GM11168 (cell line): Measurements from ENCODE around the gene HSPG2.

Experiments
- in situ Hi-C: fragments of 300-500 bp; cut with MboI; formaldehyde crosslinking; loops from one replicate; pipeline ENCODE4 v1.12.0; 2022; ENCODE audit warnings: low sequenced_read_pairs; ENCODE audit not compliant: unreplicated experiment

The HSPG2 gene

GRCh38 chr1:21852282-21853130 lies 84.6 kb downstream of the HSPG2 start:
- in situ Hi-C loops: no loop called here

- in situ Hi-C loops: no loop called here
These were observed 85.5 kb downstream of the HSPG2 start for GRCh38 chr1:21851430-21852250.

DNA sequence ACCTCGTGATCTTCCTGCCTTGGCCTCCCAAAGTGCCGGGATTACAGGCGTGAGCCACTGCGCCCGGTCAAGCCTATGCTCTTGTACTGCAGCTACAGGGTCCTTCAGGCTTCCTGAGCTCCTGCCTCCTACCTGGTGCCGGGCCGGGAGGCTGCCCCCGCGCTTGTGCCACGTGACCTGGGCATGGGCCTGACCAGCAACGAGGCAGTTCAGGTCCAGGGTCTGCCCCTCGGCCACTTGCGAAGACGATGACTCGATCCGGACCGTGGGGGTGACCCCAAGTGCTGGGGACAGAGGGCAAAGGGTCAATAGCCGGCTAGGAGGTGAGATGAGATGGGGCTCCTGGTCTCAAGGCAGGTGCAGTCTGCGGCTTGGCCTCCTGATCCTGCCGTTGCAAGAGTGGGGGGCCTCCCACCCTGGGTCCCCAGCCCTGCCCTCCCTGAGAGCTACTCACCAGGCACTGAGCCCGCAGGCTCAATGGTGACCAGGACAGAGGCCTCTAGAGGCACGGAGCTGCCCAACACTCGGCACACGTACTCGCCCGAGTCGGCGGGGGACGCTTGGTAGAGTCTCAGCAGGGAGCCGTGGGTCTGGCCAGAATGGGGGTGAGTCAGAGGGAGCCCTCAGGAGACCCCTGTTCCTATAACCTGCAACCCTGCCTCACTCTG lies 87.1 kb downstream of the HSPG2 start:
- in situ Hi-C loops: no loop called here

DNA sequence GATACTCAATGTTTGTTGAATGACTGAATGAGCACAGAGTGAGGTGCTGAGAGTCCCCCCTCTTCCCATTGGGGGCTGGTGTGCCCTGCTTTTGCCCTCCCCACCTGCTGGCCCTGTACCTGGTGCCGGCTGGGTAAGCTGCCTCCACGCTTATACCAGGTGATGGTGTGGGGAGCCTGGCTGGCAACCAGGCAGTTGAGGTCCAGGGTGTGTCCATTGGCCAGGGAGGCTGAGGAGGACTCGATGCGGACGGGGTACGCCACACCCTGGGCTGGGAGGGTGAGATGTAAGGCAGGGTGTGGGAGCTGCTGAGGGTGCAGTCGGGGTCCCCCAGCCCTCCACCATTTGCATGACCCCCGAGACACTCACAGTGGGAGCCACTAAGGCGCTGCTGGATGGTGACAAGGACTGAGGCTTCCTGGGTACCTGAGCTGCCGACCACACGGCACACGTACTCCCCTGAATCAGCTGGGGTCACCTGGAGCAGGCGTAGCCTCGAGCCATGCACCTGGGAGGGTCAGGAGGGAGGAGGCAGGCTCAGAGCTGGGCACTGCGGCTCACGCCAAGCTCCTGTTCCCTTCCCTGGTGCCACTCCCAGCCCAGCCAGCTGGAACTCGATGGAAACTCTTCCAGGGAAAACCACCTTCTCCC lies 88.5 kb downstream of the HSPG2 start:
- in situ Hi-C loops: no loop called here

DNA sequence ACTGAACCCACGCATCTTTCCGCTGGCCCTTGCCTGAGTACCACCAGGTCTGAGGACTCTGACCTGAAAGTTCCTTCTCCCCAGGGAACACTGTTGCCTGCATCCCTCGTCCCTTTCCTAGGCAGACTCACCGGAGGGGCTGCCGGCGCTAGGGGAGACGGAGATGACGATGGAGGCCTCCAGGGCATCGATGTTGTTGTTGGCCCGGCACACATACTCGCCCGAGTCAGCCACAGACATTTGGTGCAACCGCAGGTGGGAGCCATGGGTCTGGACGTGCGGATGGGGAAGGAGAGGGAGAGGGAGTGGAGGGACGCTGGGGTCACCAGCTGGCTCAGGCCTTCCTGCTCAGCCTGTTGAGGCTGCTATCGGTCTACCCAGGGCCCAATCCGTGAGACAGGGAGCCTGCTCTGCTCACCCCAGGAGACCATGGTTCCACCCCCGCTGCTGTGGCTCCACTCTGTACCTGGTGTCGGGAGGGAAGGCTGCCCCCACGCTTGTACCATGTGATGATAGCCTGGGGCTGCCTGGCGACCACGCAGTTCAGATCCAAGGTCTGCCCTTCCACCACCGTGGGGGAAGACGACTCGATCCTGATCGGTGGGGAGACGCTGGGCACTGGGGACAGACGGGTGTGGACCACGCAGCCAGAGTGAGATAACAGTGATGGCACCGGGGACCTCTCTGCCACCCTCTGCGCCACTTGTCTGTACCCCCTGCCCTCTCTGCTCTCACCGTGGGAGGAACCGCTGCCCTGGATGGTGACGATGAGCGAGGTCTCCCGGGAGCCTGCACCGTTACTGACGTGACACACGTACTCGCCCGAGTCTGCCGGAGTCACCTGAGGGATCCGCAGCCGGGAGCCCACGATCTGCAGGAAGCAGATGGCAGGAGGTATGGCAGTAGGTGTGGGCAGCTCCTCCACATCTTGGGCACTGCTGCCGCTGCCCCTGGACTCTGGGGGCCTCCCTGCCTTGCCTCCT lies 89.6 kb downstream of the HSPG2 start:
- in situ Hi-C loops: no loop called here

- in situ Hi-C loops: no loop called here
These were observed 91.2 kb downstream of the HSPG2 start for GRCh38 chr1:21845646-21846641.

GRCh38 chr1:21843996-21844395 lies 93.1 kb downstream of the HSPG2 start:
- in situ Hi-C loops: no loop called here

DNA sequence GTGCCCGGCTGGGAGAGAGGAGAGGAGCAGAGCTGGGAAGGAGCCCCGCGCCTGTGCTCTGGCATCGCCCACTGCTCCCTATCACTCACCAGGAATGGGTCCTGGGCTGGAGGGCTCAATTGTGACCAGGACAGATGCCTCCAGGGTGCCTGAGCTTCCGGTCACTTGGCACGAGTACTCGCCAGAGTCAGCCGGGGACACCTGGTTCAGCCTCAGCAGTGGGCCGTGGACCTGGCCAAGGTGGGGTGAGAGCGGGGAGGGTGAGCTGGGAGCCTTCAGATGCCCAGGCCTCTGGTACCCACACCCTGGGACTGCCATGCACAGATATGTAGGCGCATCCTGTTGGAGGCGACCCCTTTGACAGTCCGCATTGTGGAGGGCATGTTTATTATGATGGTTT lies 93.9 kb downstream of the HSPG2 start:
- in situ Hi-C loops: no loop called here

DNA sequence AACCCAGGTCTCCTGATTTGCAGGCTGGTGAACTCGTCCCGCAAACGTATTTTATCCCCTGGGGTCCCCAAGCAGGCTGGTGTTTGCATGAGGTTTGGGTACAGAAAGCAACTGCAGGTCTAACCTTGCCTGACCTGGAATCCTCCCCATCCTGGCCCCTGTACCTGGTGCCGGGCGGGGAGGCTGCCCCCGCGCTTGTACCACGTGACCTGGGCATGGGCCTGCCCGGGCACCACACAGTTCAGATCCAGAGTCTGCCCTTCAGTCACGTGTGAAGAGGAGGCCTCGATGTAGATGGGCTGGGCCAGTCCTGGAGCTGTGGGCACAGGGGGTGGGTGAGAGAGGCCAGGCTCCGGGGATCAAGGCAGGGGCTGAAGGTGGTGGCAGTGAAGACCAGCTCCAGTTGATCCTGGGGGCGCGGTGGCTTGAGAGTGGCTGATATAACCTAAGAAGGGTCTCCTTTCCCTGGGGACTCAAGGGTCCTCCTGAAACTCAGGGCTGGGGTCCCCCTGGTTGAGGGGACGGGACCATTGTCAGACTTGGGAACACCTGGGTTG lies 94.4 kb downstream of the HSPG2 start:
- in situ Hi-C loops: no loop called here

GRCh38 chr1:21841852-21842466 lies 95.2 kb downstream of the HSPG2 start:
- in situ Hi-C loops: no loop called here

DNA sequence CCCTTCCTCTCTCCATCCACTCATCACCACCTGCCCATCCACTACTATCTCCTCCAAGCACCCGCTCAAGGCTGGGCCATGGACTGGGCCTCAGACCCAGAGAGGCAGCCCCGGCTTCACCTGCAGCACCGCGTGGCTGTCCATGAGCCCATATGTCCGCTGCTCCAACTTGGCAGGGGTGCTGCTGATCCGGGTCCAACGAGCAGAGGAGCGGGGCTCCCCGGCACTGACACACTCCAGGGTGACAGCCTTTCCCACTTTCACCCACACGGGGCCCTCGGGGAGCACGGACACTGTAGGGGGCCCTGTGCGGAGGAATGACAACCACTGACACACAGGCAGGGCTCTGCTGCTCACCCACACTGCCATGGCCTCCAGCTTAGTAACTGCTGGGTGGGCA lies 96.1 kb downstream of the HSPG2 start:
- in situ Hi-C loops: no loop called here

GRCh38 chr1:21839337-21840037 lies 97.6 kb downstream of the HSPG2 start:
- in situ Hi-C loops: no loop called here

DNA sequence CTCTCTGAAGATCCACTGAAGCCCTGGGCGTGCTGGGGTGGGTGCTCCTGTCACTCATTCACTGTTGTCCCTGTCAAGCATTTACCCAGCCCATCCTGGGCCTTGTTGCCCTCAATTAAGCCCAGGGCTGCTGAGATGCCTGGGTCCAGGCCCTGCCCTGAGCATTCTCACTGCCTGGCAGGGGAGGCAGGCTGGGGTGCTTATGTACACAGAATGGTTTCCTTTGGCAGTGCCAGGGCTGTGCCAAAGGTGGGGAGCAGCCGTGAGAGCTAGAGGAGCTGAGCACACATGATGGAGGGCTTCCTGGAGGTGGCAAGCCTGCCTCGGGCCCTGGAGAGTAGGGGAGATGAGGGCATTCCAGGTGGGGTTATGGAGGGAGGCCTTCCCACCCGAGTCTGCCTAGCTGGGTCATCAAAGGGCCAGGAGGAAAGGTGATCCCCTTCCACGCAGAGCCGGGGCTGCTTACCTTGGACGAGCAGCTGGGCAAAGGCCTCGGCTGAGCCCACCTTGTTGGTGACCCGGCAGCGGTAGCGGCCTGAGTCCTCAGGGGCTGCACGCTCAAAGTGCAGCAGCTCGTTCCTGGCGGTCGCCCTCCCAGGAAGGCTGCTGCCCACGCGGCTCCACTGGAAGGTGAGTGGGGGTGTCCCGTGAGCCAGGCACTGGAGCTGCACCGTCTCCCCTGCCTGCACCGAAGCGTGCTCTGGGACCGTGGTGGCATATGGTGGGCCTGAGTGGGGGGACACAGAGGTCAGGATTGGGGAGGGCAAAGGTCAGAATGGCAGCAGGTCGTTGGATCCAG lies 98.6 kb downstream of the HSPG2 start:
- in situ Hi-C loops: no loop called here

DNA sequence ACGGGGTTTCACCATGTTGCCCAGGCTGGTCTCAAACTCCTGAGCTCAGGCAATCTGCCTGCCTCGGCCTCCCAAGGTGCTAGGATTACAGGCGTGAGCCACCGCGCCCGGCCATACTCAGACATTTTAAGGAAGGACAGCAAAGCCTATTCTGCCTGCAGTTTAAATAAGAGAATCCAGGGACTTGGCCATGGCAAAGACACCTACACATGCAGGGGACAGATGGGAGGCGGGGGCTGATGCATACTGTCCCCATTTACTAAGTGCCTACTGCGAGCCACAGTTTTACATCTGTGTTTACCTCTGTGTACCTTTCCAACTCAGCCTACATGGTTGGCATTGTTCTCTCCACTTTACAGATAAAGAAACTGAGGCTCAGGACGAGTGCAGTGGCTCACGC lies 99.6 kb downstream of the HSPG2 start:
- in situ Hi-C loops: no loop called here

- in situ Hi-C loops: no loop called here
These were observed 100.4 kb downstream of the HSPG2 start for GRCh38 chr1:21836729-21837128.

GRCh38 chr1:21836010-21836409 lies 101.1 kb downstream of the HSPG2 start:
- in situ Hi-C loops: no loop called here
